AG04450 (cell line): ENCODE results near the gene TRIM33. TPM values are rescaled to one million over a fixed set of nuclear protein-coding genes. Genes with fewer than 3 reads are reported as not detected.

Experiments used
- CTCF ChIA-PET: fragments of 300-600, 350-600 bp; formaldehyde crosslinking; extraction: SDS; loops from one replicate; lab custom pipeline; 2022; ENCODE audit warnings: antibody characterized with exemption, inconsistent platforms; lab: Charles Lee
- POLR2A ChIA-PET: fragments of 350-600 bp; formaldehyde crosslinking; extraction: SDS; loops from one replicate; lab custom pipeline; 2021; ENCODE audit warnings: antibody characterized with exemption, inconsistent platforms; lab: Yijun Ruan, JAX
- DNase-seq: peaks from one replicate; pipeline ENCODE4 v3.0.0-alpha.2; 2011; ENCODE audit warnings: low read depth, low spot score
- H3K27ac ChIP-seq: one replicate; pipeline ENCODE4 v1.5.1; 2012; ENCODE audit warnings: low read depth, low read length, control low read depth
- H3K27me3 ChIP-seq: one replicate; pipeline ENCODE4 v1.6.0; 2012; ENCODE audit warnings: low read length; ENCODE audit not compliant: control insufficient read depth, insufficient read depth
- H3K4me3 ChIP-seq: 2 replicates; pipeline ENCODE4 v1.5.1; 2011; ENCODE audit warnings: mild to moderate bottlenecking, low read depth, low read length, control low read depth
- H3K9me3 ChIP-seq: 2 replicates; pipeline ENCODE4 v1.5.1; 2012; ENCODE audit warnings: low read length; ENCODE audit not compliant: control insufficient read depth, insufficient read depth
- CTCF ChIP-seq: IDR thresholded peaks from 2 replicates; pipeline ENCODE4 v1.5.1; 2011; ENCODE audit warnings: low read depth, low read length, control low read depth, inconsistent platforms
- polyA plus RNA-seq: library from polyadenylated mRNA; depleted of rRNA; stranded (reverse); fragments of >200 nt; gene quantifications from 2 replicates; pipeline ENCODE4 v1.2.3, GENCODE V29; 2011

The TRIM33 gene
- polyA plus RNA-seq, 1 experiment: 21.1 TPM

GRCh38 chr1:114456586-114456985 lies 54.4 kb downstream of the TRIM33 start:
- Histone ChIP-seq H3K4me3 (no peak overlapping the region), H3K27me3 (no peaks in the 10 kb centered on the region), H3K27ac (no peak overlapping the region), H3K9me3 (peaks cover 5% of the 10 kb centered on the region; the same call in 1 of the 2 replicates)
- ChIA-PET POLR2A (no interaction called here), CTCF (interaction anchor here (1.4 kb wide), 1 partner anchor 28 kb away, joined by 3 read pairs; no protein-coding TSS in a partner anchor)
- DNase-seq: no peak
- no peak for TF ChIP-seq CTCF

- CTCF ChIA-PET: no interaction called here
- Histone ChIP-seq H3K4me3 (no peak overlapping the region), H3K27ac (no peak overlapping the region), H3K27me3 (no peaks in the 10 kb centered on the region), H3K9me3 (peaks cover 5% of the 10 kb centered on the region; the same call in 1 of the 2 replicates)
- POLR2A ChIA-PET: no interaction called here
- DNase-seq: no peak
- TF ChIP-seq CTCF: no peak
These were observed 55.8 kb downstream of the TRIM33 start for GRCh38 chr1:114455102-114455785.

- H3K27ac ChIP-seq: no peak overlapping the region
These were observed 56.5 kb downstream of the TRIM33 start for GRCh38 chr1:114454539-114454938.

GRCh38 chr1:114453361-114453784 lies 57.6 kb downstream of the TRIM33 start:
- Histone ChIP-seq H3K27ac (no peak overlapping the region), H3K4me3 (no peak overlapping the region), H3K27me3 (no peaks in the 10 kb centered on the region), H3K9me3 (no peaks in the 10 kb centered on the region)
- ChIA-PET CTCF (no interaction called here), POLR2A (interaction anchor here (0.7 kb wide), 1 partner anchor 10 kb away, joined by 3 read pairs; no protein-coding TSS in a partner anchor)
- no peak for DNase-seq
- no peak for TF ChIP-seq CTCF

More at GRCh38 chr1:114454539-114454938, 56.5 kb downstream of the TRIM33 start:
- H3K4me3 ChIP-seq: no peak overlapping the region
- H3K9me3 ChIP-seq: peaks cover 5% of the 10 kb centered on the region; the same call in 1 of the 2 replicates
- no peak for DNase-seq
- no peak for TF ChIP-seq CTCF
- ChIA-PET CTCF (no interaction called here), POLR2A (no interaction called here)
- H3K27me3 ChIP-seq: no peaks in the 10 kb centered on the region

- H3K27me3 ChIP-seq: no peaks in the 10 kb centered on the region
- H3K9me3 ChIP-seq: no peaks in the 10 kb centered on the region
- no peak for DNase-seq
- POLR2A ChIA-PET: no interaction called here
- H3K27ac ChIP-seq: no peak overlapping the region
- no peak overlapping the region for H3K4me3 ChIP-seq
- TF ChIP-seq CTCF: no peak
- CTCF ChIA-PET: no interaction called here
These were observed 62.5 kb downstream of the TRIM33 start for GRCh38 chr1:114448370-114449036.
